Tongue (tissue), 2 donors: ENCODE results near the gene TMEM167A. TPM values are rescaled to one million over a fixed set of nuclear protein-coding genes. Genes with fewer than 3 reads are reported as not detected.
A peak's percentile ranks its signal among the peaks of the same experiment; 100 is the strongest.

Source experiments
- DNase-seq: peaks from one replicate; pipeline ENCODE4 v3.0.0-alpha.2; 2015
- total RNA-seq: library from RNA; depleted of rRNA; stranded (reverse); fragments of >200 nt; gene quantifications from one replicate; pipeline ENCODE4 v1.2.3, GENCODE V29; 2014

TMEM167A gene, protein sequence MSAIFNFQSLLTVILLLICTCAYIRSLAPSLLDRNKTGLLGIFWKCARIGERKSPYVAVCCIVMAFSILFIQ
- total RNA-seq, result 94.4 TPM

DNA sequence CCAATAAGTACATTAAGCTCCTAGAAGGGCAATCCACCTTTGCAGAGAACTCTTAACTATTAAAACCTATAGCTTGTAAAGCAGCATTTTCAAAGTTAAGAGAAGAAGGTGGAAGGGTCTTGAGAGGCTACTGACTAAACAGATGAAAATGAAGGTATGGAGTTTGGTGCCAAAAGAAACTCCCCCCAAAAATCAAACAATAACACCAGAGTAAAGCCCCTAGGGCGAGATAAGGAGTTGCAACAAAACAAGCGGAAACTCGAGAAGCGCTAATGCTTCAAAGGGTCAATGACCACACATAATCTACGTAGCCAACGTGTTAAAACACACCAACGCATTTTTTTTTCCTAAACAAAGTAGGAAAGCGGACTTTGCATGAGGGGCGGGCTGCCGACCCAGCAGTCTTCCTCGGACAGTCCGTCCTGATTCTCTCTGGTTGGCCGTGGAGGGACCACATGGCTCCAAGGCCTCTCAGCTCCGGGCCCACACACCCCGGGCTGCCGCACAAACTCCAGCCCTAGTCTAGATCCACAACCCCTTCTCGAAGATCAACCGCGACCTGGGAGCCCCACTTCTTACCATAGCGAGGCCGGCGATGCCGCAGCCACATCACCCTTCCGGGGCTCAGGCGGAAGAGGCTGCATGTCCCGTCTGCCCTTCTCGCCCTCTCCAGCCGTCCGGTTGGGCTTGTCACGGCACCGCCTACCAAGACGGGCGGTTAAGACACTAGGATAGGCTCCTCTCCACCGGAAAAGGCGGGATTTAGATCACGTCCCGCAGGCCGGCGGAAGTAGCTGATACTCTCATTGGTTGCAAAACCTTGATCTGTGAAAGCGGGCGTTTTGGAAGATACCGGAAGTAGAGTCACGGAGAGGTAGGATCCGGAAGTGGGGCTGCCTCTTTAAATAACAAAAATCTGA is at the start of gene TMEM167A, which contains the start of gene XRCC4:
Gene TMEM167A, minus strand, starts transcription at position 653 of the 920 bp plus-strand sequence. Its CDS starts 71 bp downstream, at position 582.
Gene XRCC4, plus strand, starts transcription at position 806 of the 920 bp plus-strand sequence. CDS start 27,373 bp downstream, outside the sequence.
- DNase-seq, result peak; percentile 99

DNA sequence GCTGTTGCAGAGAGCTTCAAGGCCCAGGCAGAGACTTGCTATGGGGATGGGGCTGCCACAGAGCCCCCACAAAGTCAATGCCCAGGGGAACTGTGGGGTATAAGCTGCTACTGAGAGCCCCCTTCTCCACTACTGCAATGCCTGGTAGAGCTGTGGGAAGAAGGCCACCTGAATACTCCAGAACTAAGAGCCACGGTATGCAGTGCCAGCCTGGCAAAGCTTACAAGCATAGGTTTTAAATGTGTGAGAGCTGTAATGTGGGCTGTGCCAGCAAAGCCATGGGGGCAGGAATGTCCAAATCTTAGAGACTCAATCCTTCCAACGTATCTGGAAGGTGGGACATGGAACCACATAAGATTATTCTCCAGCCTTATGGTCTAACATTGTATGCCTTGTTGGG is 49.3 kb upstream of the TMEM167A start:
- no peak for DNase-seq

DNA sequence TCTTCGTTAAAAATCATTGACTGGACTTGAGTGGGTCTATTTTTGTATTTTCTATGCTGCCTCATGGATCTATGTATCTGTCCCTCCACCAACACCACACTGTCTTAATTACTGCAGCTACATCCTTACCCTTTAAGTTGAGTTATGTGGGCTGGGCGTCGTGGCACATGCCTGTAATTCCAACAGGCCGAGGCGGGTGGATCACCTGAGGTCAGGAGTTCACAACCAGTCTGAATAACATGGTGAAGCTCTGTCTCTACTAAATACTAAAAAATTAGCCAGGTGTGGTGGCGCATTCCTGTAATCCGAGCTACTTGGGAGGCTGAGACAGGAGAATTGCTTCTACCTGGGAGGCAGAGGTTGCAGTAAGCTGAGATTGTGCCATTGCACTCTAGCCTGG is 48.4 kb upstream of the TMEM167A start:
- DNase-seq, result no peak

DNA sequence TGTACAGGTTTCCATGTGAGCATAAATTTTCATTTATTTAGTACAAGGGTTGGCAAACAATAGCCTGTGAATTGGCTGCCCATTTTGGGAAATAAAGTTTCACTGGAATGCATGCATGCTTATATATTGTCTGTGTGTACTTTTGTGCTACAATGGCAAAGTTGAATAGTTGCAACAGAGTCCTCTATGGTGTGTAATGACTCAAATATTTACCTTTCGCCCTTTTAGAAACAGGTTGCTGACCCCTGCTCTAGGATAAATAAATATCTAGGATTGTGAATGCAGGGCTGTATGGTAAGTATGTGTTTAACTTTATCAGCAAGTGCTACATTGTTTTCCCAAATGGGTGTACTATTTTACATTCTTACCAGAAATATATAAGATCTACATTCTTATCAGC is 47.4 kb upstream of the TMEM167A start:
- DNase-seq, result no peak

DNA sequence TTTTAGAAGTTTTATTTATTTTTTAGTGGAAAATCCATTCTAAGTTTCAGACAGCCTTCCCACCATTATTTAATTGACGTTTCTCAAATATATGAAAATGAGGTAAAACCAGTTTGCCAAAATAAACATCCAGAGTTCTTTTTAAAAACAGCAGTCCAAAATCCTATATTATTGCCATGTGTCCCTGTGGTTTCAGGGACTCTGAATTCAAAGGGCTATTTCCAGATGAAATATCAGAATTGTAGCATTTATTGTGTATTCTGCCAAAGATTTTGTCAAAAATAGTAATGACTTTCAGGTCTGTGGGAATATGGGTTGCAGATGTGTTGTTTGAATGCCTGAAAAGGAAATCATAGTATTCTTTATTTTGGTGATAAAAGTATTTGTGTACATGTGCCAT is 41.8 kb upstream of the TMEM167A start:
- no peak for DNase-seq

DNA sequence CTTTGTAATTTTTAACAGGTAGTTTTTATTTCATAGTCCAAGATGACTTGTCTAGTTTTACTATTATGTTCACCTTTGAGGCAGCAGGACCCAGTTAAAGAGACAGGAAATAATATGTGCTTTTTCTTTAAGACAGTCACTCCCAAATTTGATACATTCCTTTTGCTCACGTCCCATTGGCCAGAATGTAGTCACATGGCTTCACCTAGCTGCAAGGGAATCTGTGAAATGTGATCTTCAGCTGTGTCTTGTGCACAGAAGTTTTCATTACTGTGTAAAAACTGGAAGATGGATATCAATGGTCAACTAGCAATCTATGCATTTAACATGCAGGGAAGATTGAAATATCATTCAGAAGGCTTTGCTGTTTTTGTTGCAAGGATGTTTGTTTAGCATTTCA is 41.3 kb upstream of the TMEM167A start:
- DNase-seq, result no peak

DNA sequence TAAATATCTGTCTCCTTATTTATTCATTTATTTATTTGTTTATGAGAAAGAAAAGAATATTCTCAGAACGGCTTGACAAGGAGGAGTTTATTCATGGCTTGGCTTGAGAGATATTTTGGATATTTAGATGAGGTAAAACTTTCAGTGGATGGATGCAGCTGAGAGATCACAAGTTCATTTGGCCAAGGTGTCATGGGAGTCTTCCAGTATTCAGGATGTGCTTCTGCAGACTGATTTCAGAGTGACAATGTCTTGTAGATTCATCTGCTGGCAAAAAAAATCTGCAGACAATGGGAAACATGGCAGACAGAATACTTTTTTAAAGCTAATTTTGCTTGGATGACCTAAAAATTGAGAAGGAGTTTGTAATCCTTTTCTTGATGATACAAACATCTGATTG is 38.6 kb upstream of the TMEM167A start:
- DNase-seq, result no peak

DNA sequence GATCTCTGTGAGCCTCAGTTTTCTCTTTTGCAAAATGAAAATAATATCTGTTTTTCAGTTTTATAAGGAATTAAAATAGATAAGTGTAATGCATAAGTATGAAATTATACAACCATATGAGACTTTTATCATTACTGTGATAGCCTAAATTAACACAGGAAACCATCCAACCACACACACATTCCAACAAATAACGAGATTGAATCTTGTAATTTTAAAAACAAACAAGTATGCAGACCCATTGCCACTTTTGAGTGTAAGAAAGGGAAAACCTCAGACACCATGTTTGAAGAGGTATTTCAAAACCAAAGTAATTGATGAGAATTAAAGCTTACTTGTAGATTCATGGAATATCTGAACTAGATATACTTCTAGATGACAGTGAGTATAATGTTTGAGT is 32.2 kb upstream of the TMEM167A start:
- no peak for DNase-seq

DNA sequence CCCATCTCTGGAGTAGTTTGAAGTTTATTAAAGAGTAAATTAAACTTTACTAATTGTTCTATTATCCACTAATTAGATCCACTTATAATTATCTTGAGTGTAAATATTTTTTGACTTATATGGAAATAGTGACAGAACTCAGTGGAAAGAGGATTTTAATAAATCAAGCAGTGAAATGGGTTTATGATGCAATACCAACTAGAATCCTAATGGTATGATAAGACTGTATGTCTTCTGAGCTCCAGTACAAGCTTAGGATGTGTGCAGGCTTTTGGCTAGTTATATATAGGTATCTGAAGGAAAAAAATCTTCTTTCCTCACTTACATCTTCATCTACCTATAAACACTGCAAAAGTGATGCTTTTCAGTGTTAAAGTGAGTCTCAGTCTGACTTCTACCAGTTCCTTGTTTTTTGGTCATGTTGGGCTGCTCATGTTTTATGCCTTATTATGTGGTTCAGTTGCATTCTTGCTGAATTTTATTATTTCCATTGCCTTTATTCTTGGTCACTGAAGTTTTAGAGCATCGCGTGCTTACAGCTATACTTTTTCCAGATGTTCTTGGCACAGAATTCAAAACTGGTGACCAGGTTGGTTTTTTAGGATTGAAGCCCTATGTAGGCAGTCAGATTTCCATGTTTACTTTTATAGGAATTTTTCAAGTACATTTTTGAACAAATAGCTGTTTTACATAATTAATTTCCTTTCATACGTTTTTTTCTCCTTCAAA is 30.7 kb upstream of the TMEM167A start:
- no peak for DNase-seq

DNA sequence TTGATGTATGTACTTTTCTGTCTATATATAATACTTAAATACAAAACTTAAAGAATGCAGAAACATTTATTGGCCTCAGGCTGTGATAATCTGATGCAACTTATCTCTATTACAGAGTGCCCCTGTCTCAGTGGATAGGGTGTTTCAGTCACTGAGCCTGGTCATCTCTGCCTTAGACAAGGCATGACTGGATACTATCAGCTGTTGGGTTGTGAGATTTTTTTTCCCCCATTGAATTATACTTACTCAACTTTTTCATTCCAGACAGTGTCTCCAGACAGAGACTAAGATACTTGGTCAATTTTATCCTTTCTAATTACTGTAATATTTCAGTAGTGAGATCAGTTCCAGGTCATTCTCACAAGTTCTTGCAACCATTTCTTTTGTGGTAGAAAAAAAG is 26.8 kb upstream of the TMEM167A start:
- DNase-seq, result no peak

DNA sequence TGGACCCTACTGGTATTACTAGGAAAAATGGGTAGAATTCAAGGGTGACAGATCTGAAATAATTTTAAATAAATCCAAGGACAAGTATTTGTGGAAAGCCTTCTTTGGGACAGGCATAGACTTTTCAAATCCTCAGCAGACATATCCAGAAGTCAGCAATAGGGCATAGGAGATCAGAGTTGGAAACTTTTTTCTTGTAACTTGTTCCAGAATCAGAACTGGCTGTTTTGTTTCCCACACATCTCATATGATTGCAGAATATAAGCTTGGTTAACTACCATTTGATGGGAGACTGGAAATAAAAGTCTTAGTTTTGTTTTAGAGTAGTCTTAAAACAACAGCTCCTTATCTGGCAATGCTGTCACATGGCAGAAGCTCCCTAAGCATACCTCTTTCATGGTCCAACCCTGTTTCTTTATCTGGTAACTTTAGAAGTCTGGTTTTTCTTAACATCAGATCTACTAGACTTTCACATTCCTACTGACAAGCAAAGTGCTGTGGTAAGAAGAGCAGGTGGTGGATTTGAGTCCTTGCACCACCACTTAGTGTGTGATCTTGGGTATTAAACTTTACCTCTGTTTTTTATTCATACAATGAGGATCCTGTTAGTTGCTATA is 25.3 kb upstream of the TMEM167A start:
- no peak for DNase-seq

DNA sequence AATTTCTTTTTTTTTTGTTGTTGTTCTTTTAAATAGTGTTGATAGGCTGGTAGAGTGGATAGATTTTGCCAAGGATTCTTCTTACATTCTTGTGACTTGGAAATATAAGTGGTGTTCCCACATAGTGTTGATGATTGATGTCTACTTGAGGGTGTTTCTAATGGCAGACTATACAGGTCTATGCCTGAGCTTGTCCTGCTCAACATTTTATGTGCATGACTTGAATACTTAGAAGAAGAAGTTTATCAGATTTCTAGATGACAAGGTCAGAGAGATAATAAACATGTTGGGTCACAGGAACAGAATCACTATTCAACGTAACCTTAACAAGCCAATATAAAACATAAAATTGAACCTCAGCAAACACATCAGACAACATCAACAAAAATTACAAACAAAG is 24.3 kb upstream of the TMEM167A start:
- DNase-seq, result no peak

DNA sequence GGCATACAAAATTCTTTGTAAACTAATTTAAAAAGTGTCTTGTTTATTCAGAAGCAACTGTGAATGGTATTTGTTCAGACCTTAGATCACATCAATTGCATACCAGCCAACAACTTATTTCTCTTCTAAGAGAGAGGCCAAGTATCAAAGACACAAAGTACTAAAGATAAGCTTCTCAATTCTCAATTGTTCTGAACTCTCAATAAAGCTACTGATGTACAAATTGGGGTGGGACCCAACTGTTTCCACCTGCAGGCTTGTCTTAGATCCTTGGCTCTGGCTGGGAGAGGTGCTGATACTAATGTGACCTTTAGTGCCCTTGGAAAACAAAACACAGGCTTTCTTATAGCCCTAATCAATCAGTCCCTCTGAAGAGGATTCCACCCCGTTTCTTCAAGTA is 22.3 kb upstream of the TMEM167A start:
- no peak for DNase-seq

DNA sequence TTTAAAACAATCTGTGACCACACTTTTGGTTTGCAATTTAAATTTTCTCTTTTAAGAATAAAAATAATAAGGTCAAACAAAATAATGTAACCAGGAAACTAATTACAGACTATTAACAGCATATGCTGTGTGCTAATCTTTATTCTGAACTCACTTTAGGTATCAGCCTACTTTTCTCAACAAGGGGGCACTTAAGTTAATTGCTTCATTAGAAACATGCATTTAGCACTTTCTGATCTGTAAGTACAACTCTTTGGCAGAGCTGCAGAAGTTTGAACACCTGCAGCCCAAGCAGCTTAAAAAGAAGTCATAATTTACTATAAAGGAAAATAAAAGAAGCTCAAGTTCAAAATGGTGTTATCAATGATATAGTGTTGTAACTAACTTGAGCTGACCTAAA is 21.8 kb upstream of the TMEM167A start:
- no peak for DNase-seq

DNA sequence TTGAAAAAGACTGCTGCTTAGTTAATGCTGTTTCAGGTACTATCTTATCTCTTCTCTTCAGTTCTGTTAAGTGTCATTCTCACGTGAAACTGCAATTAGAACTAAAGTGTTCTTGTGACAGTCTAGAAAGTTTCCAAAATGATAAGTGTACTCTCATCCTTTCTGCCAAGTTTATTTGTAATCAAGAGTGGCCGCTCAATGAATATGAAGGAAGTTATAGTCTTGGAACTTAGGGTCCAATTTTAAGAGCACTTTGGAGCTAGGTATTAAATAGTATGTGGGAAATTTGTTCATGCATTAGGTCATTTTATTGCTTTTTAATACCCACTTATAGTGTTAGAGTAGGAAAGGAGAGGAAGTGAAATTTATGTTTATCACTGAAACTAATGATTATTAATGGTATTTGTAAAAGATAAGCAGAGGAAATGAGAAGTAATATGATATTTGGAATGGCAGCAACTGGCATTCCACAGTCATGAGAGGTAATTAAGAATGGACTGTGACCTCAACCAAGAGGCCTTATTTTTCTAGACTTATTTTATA is 20.6 kb upstream of the TMEM167A start:
- DNase-seq, result peak; percentile 43

DNA sequence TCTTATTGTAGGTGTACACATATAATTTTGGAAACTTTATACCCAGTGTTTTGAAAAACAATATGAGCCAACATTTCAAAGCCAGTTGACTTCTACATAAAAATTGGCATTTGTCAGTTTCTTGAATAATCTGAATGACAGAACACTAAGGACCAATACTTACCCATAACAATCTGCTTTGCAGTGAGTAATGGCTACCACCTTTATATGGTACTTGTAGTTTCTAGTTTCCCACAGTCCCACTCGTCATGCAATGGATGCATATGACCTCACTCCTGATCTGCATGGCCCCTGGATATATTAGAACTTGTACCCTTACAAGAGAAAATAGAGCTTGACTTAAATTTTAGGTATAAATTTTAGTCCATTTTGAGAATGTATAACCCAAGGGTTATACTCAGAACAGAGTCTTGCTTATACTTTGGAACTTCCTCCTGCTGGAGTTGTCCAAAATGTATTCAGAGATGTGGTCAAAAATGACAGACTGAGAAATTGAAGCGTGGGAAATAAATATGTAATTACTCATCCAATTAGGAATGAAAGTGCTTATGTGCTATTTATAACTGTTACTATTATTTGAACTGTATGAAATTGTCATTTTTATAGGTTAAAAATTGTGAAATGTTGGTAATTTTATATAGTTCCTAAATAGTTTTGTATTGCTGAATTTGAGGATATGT is 19.6 kb upstream of the TMEM167A start:
- DNase-seq, result no peak

DNA sequence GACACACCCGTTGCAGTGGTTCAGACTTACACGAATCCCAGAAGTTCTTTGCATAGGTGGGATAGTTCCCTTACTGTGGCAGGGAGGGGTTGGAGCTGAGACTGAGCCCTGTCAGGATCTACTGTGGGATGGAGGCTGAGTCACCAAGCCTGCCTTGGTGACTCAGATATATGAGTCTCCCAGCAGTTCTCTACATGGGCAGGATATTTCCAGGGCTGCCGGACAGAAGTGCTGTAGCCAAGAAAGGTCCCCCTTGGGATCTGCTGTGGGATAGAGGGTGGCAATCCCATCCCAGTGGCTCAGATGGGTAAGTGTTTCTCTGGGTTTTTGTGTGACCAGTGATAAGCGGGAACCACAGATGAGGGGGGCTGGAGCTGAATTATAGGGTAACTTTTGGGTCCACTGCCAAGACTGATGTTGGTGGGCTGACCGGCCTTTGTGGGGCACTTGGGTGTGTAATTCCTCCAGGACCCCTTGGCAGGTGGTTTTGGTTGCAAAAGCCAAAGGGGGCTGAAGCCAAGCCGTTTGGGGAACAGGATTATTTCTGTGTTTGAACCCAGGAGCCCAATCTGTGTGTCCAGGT is 18.9 kb upstream of the TMEM167A start:
- DNase-seq, result no peak

DNA sequence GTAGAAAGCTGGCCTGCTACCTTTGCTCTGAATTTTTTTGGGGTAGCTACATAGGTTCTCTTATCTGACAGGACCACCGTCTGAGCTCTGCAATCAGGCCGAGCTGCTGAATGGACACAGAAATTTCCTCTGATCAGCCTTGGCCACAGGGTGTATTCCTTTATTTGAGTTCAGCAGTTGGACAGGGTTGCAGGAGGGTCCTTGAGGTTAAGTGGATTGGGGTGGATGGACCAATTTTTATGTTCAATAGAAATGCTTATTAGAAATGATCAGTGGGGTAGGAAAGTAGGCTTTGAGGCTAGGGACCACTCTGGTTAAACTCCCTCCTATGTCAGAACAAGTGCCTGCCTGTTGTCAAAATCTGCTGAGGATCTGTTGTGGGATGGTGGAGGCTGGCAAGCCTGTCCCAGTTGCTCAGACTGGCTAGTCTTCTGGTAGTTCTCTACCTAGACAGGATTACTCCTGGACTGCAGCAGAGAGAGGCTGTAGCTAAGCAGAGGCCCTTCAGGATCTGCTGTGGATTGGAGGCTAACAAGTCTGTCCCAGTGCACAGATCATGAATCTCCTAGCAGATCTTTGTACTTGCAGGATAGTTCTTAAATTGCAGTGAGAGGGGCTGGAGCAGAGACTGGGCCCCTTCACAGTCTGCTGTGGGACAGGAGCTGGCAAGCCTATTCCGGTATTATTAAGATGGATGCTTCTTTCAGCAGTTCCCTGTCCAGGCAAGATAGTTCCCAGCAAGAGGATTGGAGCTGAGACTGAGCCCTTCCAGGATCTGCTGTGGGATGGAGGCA is 18.2 kb upstream of the TMEM167A start:
- no peak for DNase-seq

DNA sequence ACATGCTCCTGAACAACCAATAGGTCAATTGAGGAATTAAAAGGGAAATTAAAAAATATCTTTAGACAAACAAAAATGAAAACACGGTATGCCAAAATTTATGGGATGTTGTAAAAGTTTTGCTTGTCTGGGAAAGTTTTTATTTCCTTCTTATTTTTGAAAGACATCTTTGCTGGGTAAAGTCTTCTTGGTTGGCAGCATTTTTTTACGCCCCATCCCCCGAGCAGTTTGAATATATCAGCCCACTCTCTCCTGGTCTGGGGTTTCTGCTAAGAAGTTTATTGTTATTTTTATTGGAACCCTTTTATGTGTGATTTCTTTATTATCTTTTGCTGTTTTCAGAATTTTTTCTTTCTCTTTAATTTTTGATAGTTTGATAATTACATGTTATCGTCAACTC is 16.5 kb upstream of the TMEM167A start:
- DNase-seq, result no peak

DNA sequence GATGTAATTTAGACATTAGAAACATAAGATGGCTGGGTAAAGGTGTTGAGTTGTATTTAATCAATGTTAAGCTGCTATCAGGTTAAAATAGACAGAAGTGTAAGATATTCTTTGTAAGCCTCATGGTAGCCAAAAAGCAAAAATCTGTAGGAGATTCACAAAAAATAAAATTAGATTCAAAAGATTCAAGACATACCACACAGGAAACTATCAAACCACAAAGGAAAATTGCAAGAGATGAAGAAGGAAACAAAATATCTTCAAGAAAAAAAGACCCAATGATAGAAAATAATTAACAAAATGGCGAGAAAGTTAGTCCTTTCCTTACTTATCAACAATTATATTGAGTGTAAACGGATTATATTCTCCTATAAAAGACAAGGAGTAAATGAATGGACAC is 15.4 kb upstream of the TMEM167A start:
- DNase-seq, result no peak

DNA sequence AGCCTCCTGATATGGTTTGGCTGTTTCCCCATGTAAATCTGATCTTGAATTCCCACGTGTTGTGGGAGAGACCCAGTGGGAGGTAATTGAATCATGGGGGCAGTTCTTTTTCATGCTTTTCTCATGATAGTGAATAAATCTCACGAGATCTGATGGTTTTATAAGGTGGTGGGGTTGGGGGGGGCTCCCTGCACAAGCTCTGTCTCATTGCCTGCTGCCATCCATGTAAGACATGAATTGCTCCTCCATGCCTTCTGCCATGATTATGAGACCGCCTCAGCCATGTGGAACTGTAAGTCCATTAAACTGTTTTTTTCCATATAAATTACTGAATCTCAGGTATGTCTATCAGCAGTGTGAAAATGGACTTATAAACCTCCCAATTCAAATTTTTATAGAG is 13.0 kb upstream of the TMEM167A start:
- DNase-seq, result no peak
